Heart left ventricle (tissue), 16 donors: ENCODE results near the gene CBFA2T3. TPM values are rescaled to one million over a fixed set of nuclear protein-coding genes. Genes with fewer than 3 reads are reported as not detected.

ENCODE experiments used
- ATAC-seq, 4 donors: fragments of 200-7000 bp; cut with Tn5 transposase; one replicate each; pipeline ENCODE4 v1.9.1; 2020 to 2022; ENCODE audit warnings: moderate library complexity in 4 of 4, mild to moderate bottlenecking in 3 of 4, moderate number of reproducible peaks in 1 of 4
- DNase-seq, 5 donors: peaks; one replicate each; pipeline ENCODE4 v3.0.0-alpha.2; 2020
- H3K27ac ChIP-seq, 12 donors: fragments of 200-600 bp; sonication (generic) in 4 of 12; one replicate each; pipeline versions ENCODE4 v1.5.0 to v1.8.0; 2016 to 2022; ENCODE audit warnings: mild to moderate bottlenecking in 2 of 12
- H3K27me3 ChIP-seq, 9 donors: fragments of 200-600 bp; sonication (generic) in 2 of 9; one replicate each; pipeline versions ENCODE4 v1.5.1 to v1.8.0; 2016 to 2022; ENCODE audit warnings: mild to moderate bottlenecking in 3 of 9
- H3K36me3 ChIP-seq, 9 donors: fragments of 200-600 bp; sonication (generic) in 2 of 9; one replicate each; pipeline versions ENCODE4 v1.5.0 to v1.8.0; 2018 to 2022; ENCODE audit warnings: mild to moderate bottlenecking in 2 of 9
- H3K4me1 ChIP-seq, 12 donors: fragments of 200-600 bp; sonication (generic) in 4 of 12; one replicate each; pipeline versions ENCODE4 v1.5.0 to v1.8.0; 2016 to 2022; ENCODE audit warnings: mild to moderate bottlenecking in 3 of 12
- H3K4me3 ChIP-seq, 12 donors: fragments of 200-600 bp; sonication (generic) in 4 of 12; one replicate each; pipeline versions ENCODE4 v1.5.0 to v1.8.0; 2017 to 2022; ENCODE audit warnings: mild to moderate bottlenecking in 9 of 12, moderate library complexity in 4 of 12
- H3K9me3 ChIP-seq, 12 donors: fragments of 200-600 bp; sonication (generic) in 4 of 12; one replicate each; pipeline versions ENCODE4 v1.5.0 to v1.8.0; 2016 to 2022; ENCODE audit warnings: mild to moderate bottlenecking in 1 of 12
- POLR2A ChIP-seq, 2 donors: fragments of 450-650 bp; IDR thresholded peaks; one replicate each; pipeline ENCODE4 v1.6.1; 2017; ENCODE audit warnings: antibody characterized with exemption in 2 of 2, mild to moderate bottlenecking in 2 of 2, moderate library complexity in 2 of 2
- WGBS, 4 donors: extraction: QIAGEN DNeasy Blood & Tissue Kit in 2 of 4; methylation state at CpG; one replicate each; pipeline versions ENCODE4 v1.1.5 to v1.1.7; 2013 to 2018; 5-methylcytosine and 5-hydroxymethylcytosine counted together
- intact Hi-C, 10 donors: fragments of 100-400 bp; cut with DNase I; formaldehyde crosslinking; loops; one replicate each; pipeline versions ENCODE4 v1.11.1 to v1.14.2; 2022
- polyA plus RNA-seq, 2 donors: library from polyadenylated mRNA; stranded (reverse); fragments of 200-250 nt; gene quantifications; one replicate each; pipeline ENCODE4 v1.2.3, GENCODE V29; 2013
- total RNA-seq, 9 donors: library from RNA; depleted of rRNA in 2 of 9; stranded (reverse); fragments of >200 nt in 2 of 9; fragmentation: NEBNext Ultra II Directional in 3 of 9; extraction: Animal tissue kit (Norgen Biotek cat#: 25700) in 3 of 9; gene quantifications; one replicate each; pipeline versions ENCODE4 v1.1.0 to v1.2.4, GENCODE V29; 2016 to 2023
- TF ChIP-seq, protein P1 (sequence below), 12 donors: fragments of 200-600 bp; sonication (generic) in 4 of 12; IDR thresholded peaks; one replicate each; pipeline versions ENCODE4 v1.5.0 to v1.8.0; 2018 to 2022; ENCODE audit warnings: antibody characterized with exemption in 12 of 12, mild to moderate bottlenecking in 5 of 12
- donor health status: ischemic (EF 13 %, LVEDD 7.1; RV severe dilation, severe dysfunction).
- donor health status: healthy with polysubstance abuse.
- donor health status: DM: no; HTN: yes; CAD: no.
- donor health status: DM: no; HTN: no; CAD: no.
- donor health status: ischemic (EF 25% LVEDD 6.9; RV normal size, moderate dysfunction).
- donor health status: ischemic (EF 25% LVEDD 5.7; RV mildly dilated, moderate dysfunction).
- donor health status: healthy.
- donor health status: DM: yes; HTN: yes; CAD: no.
- donor health status: ischemic (EF 35%, LVEDD 5.7; RV mildly dilated, moderate dysfunction).
- donor health status: nonischemic (EF 11% LVEDD 7.7; RV severe dilation, severe dysfunction).
- donor health status: DM: yes; HTN: yes; CAD: no.
- donor health status: PGD.
- donor health status: ischemic (EF 29% LVEDD 5.4; RV normal size, mild dysfunction).
- donor health status: nonischemic (EF 23%, LVEDD 6.1; RV moderate dilation, normal function).

Gene CBFA2T3
- total and polyA plus RNA-seq, 11 donors: 5.0 to 12.0 (median 5.8) TPM

GRCh38 chr16:88864099-88864498, 112.9 kb downstream of the CBFA2T3 start:
- Histone ChIP-seq H3K27ac (no peak overlapping the region), H3K9me3 (no peaks in the 10 kb centered on the region), H3K27me3 (no peaks in the 10 kb centered on the region), H3K4me3 (no peak overlapping the region), H3K4me1 (peaks cover 0 to under 1% (median 0%) of the 10 kb centered on the region in 12 donors), H3K36me3 (peaks cover 0 to 42% (median 33%) of the 10 kb centered on the region in 9 donors)
- intact Hi-C loops: loop anchor here in 3 of 10 donors (5.0 to 10.0 kb wide), 3 partner anchors 49 to 119 kb away; partner anchors contain the start of gene APRT (in 2 of the 3)
- no peak for DNase-seq
- 83 to 92% (median 89%) methylated on average over 5 to 15 of the region's 15 CpGs for WGBS, 4 donors
- TF ChIP-seq POLR2A (IDR thresholded peaks at IDR 0.05): no peak
- TF ChIP-seq, protein P1, sequence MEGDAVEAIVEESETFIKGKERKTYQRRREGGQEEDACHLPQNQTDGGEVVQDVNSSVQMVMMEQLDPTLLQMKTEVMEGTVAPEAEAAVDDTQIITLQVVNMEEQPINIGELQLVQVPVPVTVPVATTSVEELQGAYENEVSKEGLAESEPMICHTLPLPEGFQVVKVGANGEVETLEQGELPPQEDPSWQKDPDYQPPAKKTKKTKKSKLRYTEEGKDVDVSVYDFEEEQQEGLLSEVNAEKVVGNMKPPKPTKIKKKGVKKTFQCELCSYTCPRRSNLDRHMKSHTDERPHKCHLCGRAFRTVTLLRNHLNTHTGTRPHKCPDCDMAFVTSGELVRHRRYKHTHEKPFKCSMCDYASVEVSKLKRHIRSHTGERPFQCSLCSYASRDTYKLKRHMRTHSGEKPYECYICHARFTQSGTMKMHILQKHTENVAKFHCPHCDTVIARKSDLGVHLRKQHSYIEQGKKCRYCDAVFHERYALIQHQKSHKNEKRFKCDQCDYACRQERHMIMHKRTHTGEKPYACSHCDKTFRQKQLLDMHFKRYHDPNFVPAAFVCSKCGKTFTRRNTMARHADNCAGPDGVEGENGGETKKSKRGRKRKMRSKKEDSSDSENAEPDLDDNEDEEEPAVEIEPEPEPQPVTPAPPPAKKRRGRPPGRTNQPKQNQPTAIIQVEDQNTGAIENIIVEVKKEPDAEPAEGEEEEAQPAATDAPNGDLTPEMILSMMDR (IDR thresholded peaks at IDR 0.05): no peak
- no peak for ATAC-seq

DNA sequence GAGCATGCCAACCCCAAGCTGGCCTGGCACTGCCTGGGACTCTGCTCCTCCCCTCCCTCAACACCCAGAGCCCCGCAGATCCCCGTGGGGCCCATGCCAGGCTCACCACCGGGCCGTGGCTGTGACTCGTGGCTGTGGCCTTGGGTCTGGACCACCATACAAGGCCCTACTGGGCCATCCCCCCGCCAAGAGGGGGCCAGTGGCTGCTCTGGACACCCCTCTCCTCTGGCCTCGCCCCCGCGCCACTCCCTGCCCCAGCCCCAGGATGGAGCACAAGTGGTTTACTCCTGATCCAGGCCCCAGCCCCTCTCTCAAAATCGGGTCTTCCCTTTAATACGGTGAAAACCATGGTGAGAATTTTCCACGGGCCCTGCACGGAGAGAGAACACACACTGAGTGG, 113.6 kb downstream of the CBFA2T3 start:
- Histone ChIP-seq H3K4me1 (peaks cover 0 to 7% (median 2%) of the 10 kb centered on the region in 12 donors), H3K36me3 (peaks cover 0 to 48% (median 39%) of the 10 kb centered on the region in 9 donors), H3K9me3 (no peaks in the 10 kb centered on the region), H3K27me3 (no peaks in the 10 kb centered on the region), H3K27ac (no peak overlapping the region), H3K4me3 (no peak overlapping the region)
- 89 to 90% (median 90%) methylated on average over 13 of the region's 13 CpGs for WGBS, 4 donors
- intact Hi-C loops: loop anchor here in 3 of 10 donors (5.0 to 10.0 kb wide), 3 partner anchors 49 to 119 kb away; partner anchors contain the start of gene APRT (in 2 of the 3)
- no peak for TF ChIP-seq POLR2A (IDR thresholded peaks at IDR 0.05)
- TF ChIP-seq, protein P1 (IDR thresholded peaks at IDR 0.05): no peak
- no peak for DNase-seq
- no peak for ATAC-seq

DNA sequence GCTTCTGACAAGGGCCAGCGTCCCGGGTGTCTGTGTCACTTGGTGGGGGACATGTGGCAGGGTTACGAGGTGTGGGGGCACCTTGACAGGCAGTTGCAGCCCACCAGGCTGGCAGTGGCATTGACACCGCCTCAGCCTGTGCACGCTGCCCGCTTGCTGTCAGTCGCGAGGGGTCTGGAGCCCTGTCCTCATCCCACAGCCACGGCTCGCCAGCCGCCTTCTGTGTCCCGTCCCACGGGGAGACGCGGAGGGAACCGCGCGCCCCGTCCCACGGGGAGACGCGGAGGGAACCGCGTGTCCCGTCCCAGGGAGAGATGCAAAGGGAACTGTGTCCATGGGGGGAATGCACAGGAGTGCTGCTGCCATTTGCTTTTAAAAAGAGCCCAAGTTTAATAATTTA, 114.0 kb downstream of the CBFA2T3 start:
- 92 to 94% (median 93%) methylated on average over 22 to 25 of the region's 25 CpGs for WGBS, 4 donors
- no peak overlapping the region for H3K4me3 ChIP-seq
- DNase-seq: no peak
- no peaks in the 10 kb centered on the region for H3K27me3 ChIP-seq
- peaks cover 0 to 49% (median 39%) of the 10 kb centered on the region in 9 donors for H3K36me3 ChIP-seq
- H3K27ac ChIP-seq: no peak overlapping the region
- ATAC-seq: no peak
- H3K9me3 ChIP-seq: no peaks in the 10 kb centered on the region
- TF ChIP-seq, protein P1 (IDR thresholded peaks at IDR 0.05): no peak
- TF ChIP-seq POLR2A (IDR thresholded peaks at IDR 0.05): no peak
- intact Hi-C loops: loop anchor here in 3 of 10 donors (5.0 to 10.0 kb wide), 3 partner anchors 48 to 118 kb away; partner anchors contain the start of gene APRT (in 2 of the 3)
- peaks cover 0 to 12% (median 6%) of the 10 kb centered on the region in 12 donors for H3K4me1 ChIP-seq

- 95 to 100% (median 96%) methylated on average over 12 to 19 of the region's 19 CpGs for WGBS, 4 donors
- Histone ChIP-seq H3K4me3 (no peak overlapping the region), H3K36me3 (peaks cover 0 to 49% (median 39%) of the 10 kb centered on the region in 9 donors), H3K27ac (no peak overlapping the region), H3K27me3 (no peaks in the 10 kb centered on the region), H3K4me1 (peaks cover 0 to 16% (median 11%) of the 10 kb centered on the region in 12 donors), H3K9me3 (no peaks in the 10 kb centered on the region)
- TF ChIP-seq, protein P1 (IDR thresholded peaks at IDR 0.05): no peak
- TF ChIP-seq POLR2A (IDR thresholded peaks at IDR 0.05): no peak
- intact Hi-C loops: loop anchor here in 3 of 10 donors (5.0 to 10.0 kb wide), 3 partner anchors 47 to 117 kb away; partner anchors contain the start of gene APRT (in 2 of the 3)
- DNase-seq: no peak
- no peak for ATAC-seq
Observed at GRCh38 chr16:88861359-88861758, 115.6 kb downstream of the CBFA2T3 start.
